Endodermal cell (in vitro differentiated cells): ENCODE measurements around the gene ICAM1. TPM values are rescaled to one million over a fixed set of nuclear protein-coding genes. Genes with fewer than 3 reads are reported as not detected.
A peak's percentile ranks its signal among the peaks of the same experiment; 100 is the strongest.

Source experiments
- DNase-seq: peaks from one replicate; pipeline ENCODE4 v3.0.0-alpha.2; 2017
- H3K27ac ChIP-seq: 2 replicates; pipeline ENCODE4 v1.5.1; 2013; ENCODE audit warnings: mild to moderate bottlenecking, low read depth, low read length, moderate library complexity
- H3K27me3 ChIP-seq: 2 replicates; pipeline ENCODE4 v1.6.1; 2013; ENCODE audit warnings: mild to moderate bottlenecking, low read length, moderate library complexity; ENCODE audit not compliant: insufficient read depth, control insufficient read depth, poor library complexity, severe bottlenecking
- H3K36me3 ChIP-seq: 2 replicates; pipeline ENCODE4 v1.7.0; 2013; ENCODE audit warnings: mild to moderate bottlenecking, low read length, moderate library complexity; ENCODE audit not compliant: control insufficient read depth, insufficient read depth
- H3K4me1 ChIP-seq: one replicate; pipeline ENCODE4 v1.7.0; 2013; ENCODE audit warnings: low read length; ENCODE audit not compliant: control insufficient read depth, insufficient read depth
- H3K4me3 ChIP-seq: 2 replicates; pipeline ENCODE4 v1.5.1; 2013; ENCODE audit warnings: mild to moderate bottlenecking, low read length, moderate library complexity
- H3K9ac ChIP-seq: 2 replicates; pipeline ENCODE4 v1.6.1; 2013; ENCODE audit warnings: mild to moderate bottlenecking, low read length, moderate library complexity; ENCODE audit not compliant: poor library complexity, severe bottlenecking; ENCODE audit errors: extremely low read depth
- H3K9me3 ChIP-seq: 2 replicates; pipeline ENCODE4 v1.6.1; 2013; ENCODE audit warnings: mild to moderate bottlenecking, low read length, moderate library complexity; ENCODE audit not compliant: control insufficient read depth
- H3K27ac Mint-ChIP-seq: 2 replicates; pipeline ENCODE4 v1.8.0; 2020; ENCODE audit warnings: mixed read lengths
- H3K27me3 Mint-ChIP-seq: 2 replicates; pipeline ENCODE4 v1.8.0; 2021; ENCODE audit warnings: mild to moderate bottlenecking, mixed read lengths; ENCODE audit not compliant: insufficient read depth
- H3K36me3 Mint-ChIP-seq: 2 replicates; pipeline ENCODE4 v1.8.0; 2020; ENCODE audit warnings: low read depth, mixed read lengths
- H3K4me1 Mint-ChIP-seq: 2 replicates; pipeline ENCODE4 v1.8.0; 2020; ENCODE audit warnings: mixed read lengths
- H3K4me3 Mint-ChIP-seq: 2 replicates; pipeline ENCODE4 v1.8.0; 2020; ENCODE audit warnings: mild to moderate bottlenecking, moderate library complexity, mixed read lengths
- H3K9me3 Mint-ChIP-seq: 2 replicates; pipeline ENCODE4 v1.8.0; 2020; ENCODE audit warnings: mild to moderate bottlenecking, mixed read lengths
- CTCF ChIP-seq: fragments of 200-600 bp; sonication (generic); conservative IDR thresholded peaks from 2 replicates; pipeline ENCODE4 v1.5.0; 2021; ENCODE audit warnings: antibody characterized with exemption, mild to moderate bottlenecking
- WGBS, 2 experiments: methylation state at CpG; one replicate each; pipeline versions ENCODE4 v1.1.5 to v1.1.7; 2013; ENCODE audit warnings: missing lambda C conversion rate in 2 of 2, mixed read lengths in 1 of 2; ENCODE audit not compliant: insufficient coverage in 1 of 2, insufficient read length in 1 of 2; 5-methylcytosine and 5-hydroxymethylcytosine counted together
- total RNA-seq, 2 donors: library from RNA; stranded (reverse); fragmentation: NEBNext Ultra II Directional in 1 of 2; extraction: Animal tissue kit (Norgen Biotek cat#: 25700) in 1 of 2; gene quantifications; 2 replicates in 1 of 2; 3 replicates in 1 of 2; pipeline ENCODE4 v1.2.1, GENCODE V29; 2021

ICAM1 gene
- total RNA-seq, 2 donors from 2014 or later: 1.7 to 5.2 TPM

GRCh38 chr19:10291554-10292205 lies 20.8 kb downstream of the ICAM1 start:
- Histone ChIP-seq H3K27me3 (peaks cover 100% of the 10 kb centered on the region), H3K27ac (no peak overlapping the region), H3K36me3 (no peaks in the 10 kb centered on the region), H3K9me3 (no peaks in the 10 kb centered on the region), H3K9ac (no peak overlapping the region), H3K4me1 (peaks cover 3% of the 10 kb centered on the region), H3K4me3 (peak overlapping the region; percentile 68)
- Mint-ChIP-seq H3K36me3 (no peaks in the 10 kb centered on the region), H3K9me3 (peaks cover 10% of the 10 kb centered on the region), H3K27ac (no peak overlapping the region), H3K27me3 (peaks cover 99% of the 10 kb centered on the region), H3K4me1 (peaks cover 14% of the 10 kb centered on the region), H3K4me3 (peak overlapping the region; percentile 42)
- no peak for DNase-seq
- WGBS, 2 experiments: 2 to 9% methylated on average over 16 to 49 of the region's 49 CpGs
- no peak for TF ChIP-seq CTCF

- Mint-ChIP-seq H3K36me3 (no peaks in the 10 kb centered on the region), H3K9me3 (peaks cover 12% of the 10 kb centered on the region), H3K4me1 (peaks cover 14% of the 10 kb centered on the region), H3K4me3 (peak overlapping the region; percentile 42), H3K27me3 (peaks cover 99% of the 10 kb centered on the region), H3K27ac (no peak overlapping the region)
- peaks cover 99% of the 10 kb centered on the region for H3K27me3 ChIP-seq
- H3K4me1 ChIP-seq: peaks cover 3% of the 10 kb centered on the region
- TF ChIP-seq CTCF: no peak
- H3K9ac ChIP-seq: no peak overlapping the region
- H3K36me3 ChIP-seq: no peaks in the 10 kb centered on the region
- H3K4me3 ChIP-seq: peak overlapping the region; percentile 68
- no peaks in the 10 kb centered on the region for H3K9me3 ChIP-seq
- WGBS, 2 experiments: 2 to 5% methylated on average over 20 to 45 of the region's 45 CpGs
- no peak overlapping the region for H3K27ac ChIP-seq
- DNase-seq: peak; percentile 98
These were observed 21.4 kb downstream of the ICAM1 start for GRCh38 chr19:10292206-10292788.

- Mint-ChIP-seq H3K27me3 (peaks cover 99% of the 10 kb centered on the region), H3K9me3 (peaks cover 10% of the 10 kb centered on the region), H3K27ac (no peak overlapping the region), H3K4me3 (peak overlapping the region; percentile 42), H3K36me3 (no peaks in the 10 kb centered on the region), H3K4me1 (peaks cover 14% of the 10 kb centered on the region)
- DNase-seq: no peak
- 26 to 34% methylated on average over 35 to 56 of the region's 56 CpGs for WGBS, 2 experiments
- no peaks in the 10 kb centered on the region for H3K9me3 ChIP-seq
- H3K4me3 ChIP-seq: peak overlapping the region; percentile 68
- H3K36me3 ChIP-seq: no peaks in the 10 kb centered on the region
- no peak overlapping the region for H3K27ac ChIP-seq
- TF ChIP-seq CTCF: no peak
- peaks cover 3% of the 10 kb centered on the region for H3K4me1 ChIP-seq
- no peak overlapping the region for H3K9ac ChIP-seq
- H3K27me3 ChIP-seq: peaks cover 98% of the 10 kb centered on the region
These were observed 22.1 kb downstream of the ICAM1 start for GRCh38 chr19:10292789-10293636.
